Astrocyte (in vitro differentiated cells and primary cell): ENCODE results near the gene ZNG1E. TPM values are rescaled to one million over a fixed set of nuclear protein-coding genes. Genes with fewer than 3 reads are reported as not detected.
"Not testable (repeated sequence)": the region's sequence is repeated elsewhere in the genome, so short reads cannot be mapped to it uniquely, and the experiment has no call there.

Experiments used
- DNase-seq: peaks from one replicate; pipeline ENCODE4 v3.0.0-alpha.2; 2010; ENCODE audit warnings: low read depth
- FAIRE-seq: peaks from 2 replicates; lab custom pipeline; 2011; peaks lifted over from hg19 to GRCh38; lab: Jason Lieb, UNC
- H2AFZ ChIP-seq: 2 replicates; pipeline ENCODE4 v1.6.0; 2012; ENCODE audit warnings: low read depth, low read length, inconsistent platforms
- H3K27ac ChIP-seq: 2 replicates; pipeline ENCODE4 v1.5.1; 2011; ENCODE audit warnings: low read depth, low read length, inconsistent platforms
- H3K27me3 ChIP-seq: 2 replicates; pipeline ENCODE4 v1.6.0; 2011; ENCODE audit warnings: low read length, inconsistent platforms; ENCODE audit not compliant: insufficient read depth
- H3K36me3 ChIP-seq: 2 replicates; pipeline ENCODE4 v1.5.1; 2011; ENCODE audit warnings: low read length, inconsistent platforms; ENCODE audit not compliant: insufficient read depth
- H3K4me1 ChIP-seq: 2 replicates; pipeline ENCODE4 v1.5.1; 2011; ENCODE audit warnings: low read length, inconsistent platforms; ENCODE audit not compliant: insufficient read depth
- H3K4me2 ChIP-seq: 2 replicates; pipeline ENCODE4 v1.6.0; 2012; ENCODE audit warnings: low read length, inconsistent platforms
- H3K4me3 ChIP-seq: 2 replicates; pipeline ENCODE4 v1.5.1; 2011; ENCODE audit warnings: low read depth, mild to moderate bottlenecking, low read length, inconsistent platforms; ENCODE audit not compliant: insufficient read depth
- H3K79me2 ChIP-seq: 2 replicates; pipeline ENCODE4 v1.6.0; 2012; ENCODE audit warnings: mild to moderate bottlenecking, low read length, inconsistent platforms; ENCODE audit not compliant: insufficient read depth
- H3K9ac ChIP-seq: 2 replicates; pipeline ENCODE4 v1.6.0; 2012; ENCODE audit warnings: mild to moderate bottlenecking, low read length, inconsistent platforms
- H3K9me3 ChIP-seq: 2 replicates; pipeline ENCODE4 v1.5.1; 2012; ENCODE audit warnings: low read depth, mild to moderate bottlenecking, low read length, inconsistent platforms; ENCODE audit not compliant: insufficient read depth
- H4K20me1 ChIP-seq: 2 replicates; pipeline ENCODE4 v1.6.0; 2012; ENCODE audit warnings: low read length, inconsistent platforms; ENCODE audit not compliant: insufficient read depth
- H3K27ac Mint-ChIP-seq: one replicate; pipeline ENCODE4 v1.8.0; 2021; ENCODE audit warnings: mild to moderate bottlenecking, mixed read lengths; ENCODE audit not compliant: unreplicated experiment
- H3K27me3 Mint-ChIP-seq: one replicate; pipeline ENCODE4 v1.8.0; 2021; ENCODE audit warnings: low read depth, mixed read lengths; ENCODE audit not compliant: unreplicated experiment
- H3K36me3 Mint-ChIP-seq: one replicate; pipeline ENCODE4 v1.8.0; 2021; ENCODE audit warnings: low read depth, mixed read lengths; ENCODE audit not compliant: unreplicated experiment
- H3K4me1 Mint-ChIP-seq: one replicate; pipeline ENCODE4 v1.8.0; 2021; ENCODE audit warnings: low read depth, mixed read lengths; ENCODE audit not compliant: unreplicated experiment
- H3K4me3 Mint-ChIP-seq: one replicate; pipeline ENCODE4 v1.8.0; 2021; ENCODE audit warnings: mild to moderate bottlenecking, moderate library complexity, mixed read lengths; ENCODE audit not compliant: unreplicated experiment
- H3K9me3 Mint-ChIP-seq: one replicate; pipeline ENCODE4 v1.8.0; 2021; ENCODE audit warnings: mild to moderate bottlenecking, mixed read lengths; ENCODE audit not compliant: unreplicated experiment
- total RNA-seq: library from RNA; stranded (reverse); gene quantifications from 2 replicates; pipeline ENCODE4 v1.2.1, GENCODE V29; 2021

ZNG1E gene
- total RNA-seq, 1 donor from 2014 or later = 47.0 TPM

DNA sequence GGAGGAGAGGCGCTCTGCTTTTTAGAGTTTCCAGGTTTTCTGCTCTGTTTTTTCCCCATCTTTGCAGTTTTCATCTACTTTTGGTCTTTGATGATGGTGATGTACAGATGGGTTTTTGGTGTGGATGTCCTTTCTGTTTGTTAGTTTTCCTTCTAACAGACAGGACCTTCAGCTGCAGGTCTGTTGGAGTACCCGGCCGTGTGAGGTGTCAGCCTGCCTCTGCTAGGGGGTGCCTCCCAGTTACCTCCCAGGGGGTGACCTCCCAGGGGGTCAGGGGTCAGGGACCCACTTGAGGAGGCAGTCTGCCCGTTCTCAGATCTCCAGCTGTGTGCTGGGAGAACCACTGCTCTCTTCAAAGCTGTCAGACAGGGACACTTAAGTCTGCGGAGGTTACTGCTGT lies 38.7 kb downstream of the ZNG1E start:
- H3K27me3 ChIP-seq, H3K9ac ChIP-seq, H3K4me1 ChIP-seq, H3K4me1 Mint-ChIP-seq, H3K9me3 ChIP-seq, FAIRE-seq, DNase-seq, H3K4me3 ChIP-seq, H4K20me1 ChIP-seq, H2AFZ ChIP-seq, H3K4me2 ChIP-seq, H3K9me3 Mint-ChIP-seq, H3K36me3 ChIP-seq, H3K79me2 ChIP-seq, H3K27me3 Mint-ChIP-seq, H3K27ac ChIP-seq, H3K27ac Mint-ChIP-seq, H3K4me3 Mint-ChIP-seq, H3K36me3 Mint-ChIP-seq: not testable (repeated sequence)

DNA sequence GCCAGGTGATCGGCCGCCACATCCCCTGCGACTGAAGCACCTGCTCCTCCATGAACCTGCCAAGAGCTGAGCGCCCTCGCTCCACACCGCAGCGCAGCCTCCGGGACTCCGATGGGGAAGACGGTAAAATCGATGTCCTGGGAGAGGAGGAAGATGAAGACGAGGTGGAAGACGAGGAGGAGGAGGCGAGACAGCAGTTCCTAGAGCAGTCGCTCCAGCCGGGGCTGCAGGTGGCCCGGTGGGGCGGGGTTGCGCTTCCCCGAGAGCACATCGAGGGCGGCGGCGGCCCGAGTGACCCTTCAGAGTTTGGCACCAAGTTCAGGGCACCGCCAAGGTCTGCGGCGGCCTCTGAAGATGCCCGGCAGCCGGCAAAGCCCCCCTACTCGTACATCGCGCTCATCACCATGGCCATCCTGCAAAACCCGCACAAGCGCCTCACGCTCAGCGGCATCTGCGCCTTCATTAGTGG lies 61.4 kb downstream of the ZNG1E start, which contains the start of gene FOXD4L4:
Gene FOXD4L4, plus strand, starts transcription at position 51 of the 469 bp plus-strand sequence. Its CDS starts 0 bp downstream, at position 51.
- H3K9ac ChIP-seq, H2AFZ ChIP-seq, H3K36me3 ChIP-seq, H3K36me3 Mint-ChIP-seq, H3K9me3 ChIP-seq, H3K27ac Mint-ChIP-seq, H3K4me3 ChIP-seq, H3K4me3 Mint-ChIP-seq, DNase-seq, H3K27ac ChIP-seq, H3K79me2 ChIP-seq, H3K9me3 Mint-ChIP-seq, H3K27me3 ChIP-seq, H4K20me1 ChIP-seq, FAIRE-seq, H3K4me2 ChIP-seq, H3K4me1 ChIP-seq, H3K4me1 Mint-ChIP-seq: not testable (repeated sequence)
- peaks cover 11% of the 10 kb centered on the region for H3K27me3 Mint-ChIP-seq

DNA sequence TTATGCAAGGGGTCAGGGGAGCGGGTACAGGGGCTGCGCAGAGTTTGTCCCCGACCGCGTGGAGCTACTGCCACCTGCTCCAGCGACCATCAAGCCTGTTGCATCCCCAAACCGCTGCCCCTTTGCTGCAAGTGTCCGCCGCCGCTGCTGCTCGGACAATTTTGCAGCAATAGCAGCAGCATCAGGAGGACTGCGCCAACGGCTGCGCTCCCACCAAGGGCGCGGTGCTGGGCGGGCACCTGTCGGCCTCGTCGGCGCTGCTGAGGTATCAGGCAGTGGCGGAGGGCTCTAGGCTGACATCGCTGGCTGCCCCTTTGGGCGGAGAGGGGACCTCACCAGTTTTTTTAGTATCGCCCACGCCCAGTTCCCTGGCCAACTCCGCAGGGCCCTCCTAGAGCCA lies 62.4 kb downstream of the ZNG1E start:
- not testable (repeated sequence) for H3K27ac ChIP-seq, H3K27me3 ChIP-seq, H3K9ac ChIP-seq, H3K4me3 Mint-ChIP-seq, H3K36me3 ChIP-seq, H3K4me1 ChIP-seq, H2AFZ ChIP-seq, H3K79me2 ChIP-seq, FAIRE-seq, H3K4me3 ChIP-seq, H3K9me3 ChIP-seq, H3K36me3 Mint-ChIP-seq, H3K4me2 ChIP-seq, H3K9me3 Mint-ChIP-seq, H3K27ac Mint-ChIP-seq, DNase-seq, H4K20me1 ChIP-seq, H3K4me1 Mint-ChIP-seq
- peaks cover 11% of the 10 kb centered on the region for H3K27me3 Mint-ChIP-seq

Other genes with a start within 250 kb of the ZNG1E start
- gene FOXD4L4, start 61.2 kb downstream of the ZNG1E start, total RNA-seq = 0.14 TPM in 1 of 2 replicates, not detected in the other